ENCODE data around the gene SLC23A2.
"Not testable (repeated sequence)": the region's sequence is repeated elsewhere in the genome, so short reads cannot be mapped to it uniquely, and the experiment has no call there.

The SLC23A2 gene

GRCh38 chr20:4985658-4986057 lies 15.7 kb downstream of the SLC23A2 start:
- TF ChIP-seq CTCF (IDR thresholded peaks at IDR 0.05; ENCODE audit: low read depth, low read length), result no peak
- peak; percentile 46 for DNase-seq (ENCODE audit: extremely low read depth, low read depth)

- no peak for TF ChIP-seq CTCF (IDR thresholded peaks at IDR 0.05; ENCODE audit: low read depth, low read length)
- no peak for DNase-seq (ENCODE audit: extremely low read depth, low read depth)
These were observed 19.0 kb downstream of the SLC23A2 start for GRCh38 chr20:4982281-4982680.

- no peak for DNase-seq (ENCODE audit: extremely low read depth, low read depth)
These were observed 21.4 kb downstream of the SLC23A2 start for GRCh38 chr20:4979841-4980410.

GRCh38 chr20:4978050-4978918 lies 23.0 kb downstream of the SLC23A2 start:
- no peak for TF ChIP-seq CTCF (IDR thresholded peaks at IDR 0.05; ENCODE audit: low read depth, low read length)
- no peak for DNase-seq (ENCODE audit: extremely low read depth, low read depth)

More at GRCh38 chr20:4979841-4980410, 21.4 kb downstream of the SLC23A2 start:
- TF ChIP-seq CTCF (IDR thresholded peaks at IDR 0.05; ENCODE audit: low read depth, low read length), result no peak

GRCh38 chr20:4976014-4976413 lies 25.3 kb downstream of the SLC23A2 start:
- not testable (repeated sequence) for DNase-seq (ENCODE audit: extremely low read depth, low read depth)

GRCh38 chr20:4973330-4974097 lies 27.8 kb downstream of the SLC23A2 start:
- no peak for TF ChIP-seq CTCF (IDR thresholded peaks at IDR 0.05; ENCODE audit: low read depth, low read length)
- no peak for DNase-seq (ENCODE audit: extremely low read depth, low read depth)

GRCh38 chr20:4972506-4973251 lies 28.6 kb downstream of the SLC23A2 start:
- TF ChIP-seq CTCF (IDR thresholded peaks at IDR 0.05; ENCODE audit: low read depth, low read length), result no peak
- no peak for DNase-seq (ENCODE audit: extremely low read depth, low read depth)
